A549 (cell line): ENCODE measurements around the gene APOH. TPM values are rescaled to one million over a fixed set of nuclear protein-coding genes. Genes with fewer than 3 reads are reported as not detected.

ENCODE experiments used
- ATAC-seq, 2 experiments: fragments of 200-7000 bp in 1 of 2; fragments of >200 bp in 1 of 2; cut with Nextera tagmentation in 1 of 2; cut with Tn5 transposase in 1 of 2; 3 replicates each; pipeline versions ENCODE4 v1.8.0 to v1.9.1; 2018 to 2020; ENCODE audit warnings: mild to moderate bottlenecking in 1 of 2, moderate library complexity in 1 of 2
- CTCF ChIA-PET: fragments of 300-600 bp; sonication (Branson Sonifier 250); formaldehyde crosslinking; extraction: SDS; loops from one replicate; lab custom pipeline; 2021; ENCODE audit warnings: antibody characterized with exemption, inconsistent platforms; lab: Yijun Ruan, JAX
- POLR2A ChIA-PET: fragments of 350-600 bp; formaldehyde crosslinking; extraction: SDS; loops from one replicate; lab custom pipeline; 2021; ENCODE audit warnings: antibody characterized with exemption, inconsistent platforms; lab: Yijun Ruan, JAX
- DNase-seq, 2 experiments: peaks; one replicate each; pipeline versions ENCODE4 v3.0.0 to v3.0.0-alpha.2; 2011 to 2016; ENCODE audit warnings: low read depth in 1 of 2, low spot score in 1 of 2
- FAIRE-seq: peaks from 2 replicates; lab custom pipeline; 2011; peaks lifted over from hg19 to GRCh38; lab: Jason Lieb, UNC
- H3K27ac ChIP-seq, 2 experiments: fragments of >200 bp; sonication (Bioruptor Twin); formaldehyde crosslinking; 3 replicates each; pipeline ENCODE4 v1.5.1; 2016 to 2017
- H3K4me1 ChIP-seq: fragments of >200 bp; sonication (Bioruptor Twin); formaldehyde crosslinking; 3 replicates; pipeline ENCODE4 v1.6.1; 2016
- H3K4me2 ChIP-seq: fragments of >200 bp; sonication (Bioruptor Twin); formaldehyde crosslinking; 3 replicates; pipeline ENCODE4 v1.6.1; 2016
- H3K4me3 ChIP-seq: fragments of >200 bp; sonication (Bioruptor Twin); formaldehyde crosslinking; 3 replicates; pipeline ENCODE4 v1.5.1; 2016
- H3K9me3 ChIP-seq: fragments of >200 bp; sonication (Bioruptor Twin); formaldehyde crosslinking; 3 replicates; pipeline ENCODE4 v1.6.1; 2016
- CBX8 ChIP-seq: fragments of 200-600 bp; sonication (generic); IDR thresholded peaks from 2 replicates; pipeline ENCODE4 v1.6.1; 2016
- CEBPB ChIP-seq, 2 experiments: fragments of >200 bp in 1 of 2; sonication (Bioruptor Twin) in 1 of 2; formaldehyde crosslinking in 1 of 2; IDR thresholded peaks; 2 replicates each; pipeline ENCODE4 v1.6.1; 2012 to 2016
- EHMT2 ChIP-seq: fragments of 200-600 bp; sonication (generic); IDR thresholded peaks from 2 replicates; pipeline ENCODE4 v1.6.1; 2016; ENCODE audit warnings: antibody characterized with exemption, low read depth, mild to moderate bottlenecking, moderate library complexity
- ESRRA ChIP-seq: fragments of 150-350 bp; IDR thresholded peaks from 2 replicates; pipeline ENCODE4 v1.6.1; 2014; ENCODE audit warnings: mild to moderate bottlenecking, low read length, borderline replicate concordance
- FOSL2 ChIP-seq, 2 experiments: fragments of 450-650 bp in 1 of 2; fragments of >200 bp in 1 of 2; sonication (Bioruptor Twin) in 1 of 2; formaldehyde crosslinking; IDR thresholded peaks; 2 replicates each; pipeline versions ENCODE4 v1.5.0 to v1.6.1; 2016 to 2020; ENCODE audit warnings: mild to moderate bottlenecking in 1 of 2, moderate library complexity in 1 of 2
- GATA3 ChIP-seq: IDR thresholded peaks from 2 replicates; pipeline ENCODE4 v1.6.1; 2012; ENCODE audit warnings: borderline replicate concordance
- HDAC2 ChIP-seq: fragments of 200-600 bp; sonication (generic); IDR thresholded peaks from 2 replicates; pipeline ENCODE4 v1.6.1; 2016
- HOXB13 ChIP-seq: fragments of 250-450 bp; sonication (Bioruptor Pico); IDR thresholded peaks from 2 replicates; pipeline ENCODE4 v1.5.0; 2020; ENCODE audit warnings: low read depth, mild to moderate bottlenecking, moderate library complexity
- HOXB5 ChIP-seq: fragments of 250-450 bp; sonication (Bioruptor Pico); IDR thresholded peaks from 2 replicates; pipeline ENCODE4 v1.5.0; 2020; ENCODE audit warnings: mild to moderate bottlenecking, moderate library complexity
- JUNB ChIP-seq: fragments of >200 bp; sonication (Bioruptor Twin); formaldehyde crosslinking; IDR thresholded peaks from 2 replicates; pipeline ENCODE4 v1.6.1; 2016
- KDM1A ChIP-seq: fragments of 200-600 bp; sonication (generic); IDR thresholded peaks from 2 replicates; pipeline ENCODE4 v1.6.1; 2016; ENCODE audit warnings: low read depth, mild to moderate bottlenecking
- MAZ ChIP-seq: fragments of 150-350 bp; IDR thresholded peaks from 2 replicates; pipeline ENCODE4 v1.6.1; 2014; ENCODE audit warnings: antibody characterized with exemption, low read depth, low read length, borderline replicate concordance
- NFE2L2 ChIP-seq: fragments of 150-350 bp; conservative IDR thresholded peaks from 2 replicates; pipeline ENCODE4 v1.6.1; 2014; ENCODE audit warnings: low read length
- NPAS2 ChIP-seq: fragments of 250-450 bp; sonication (Bioruptor Pico); IDR thresholded peaks from 2 replicates; pipeline ENCODE4 v1.8.0; 2022; ENCODE audit warnings: mild to moderate bottlenecking, moderate library complexity, borderline replicate concordance
- NR3C1 ChIP-seq: fragments of >200 bp; sonication (Bioruptor Twin); formaldehyde crosslinking; IDR thresholded peaks from 3 replicates; pipeline ENCODE4 v1.6.1; 2017
- POLR2A ChIP-seq: IDR thresholded peaks from 2 replicates; pipeline ENCODE4 v1.6.1; 2012; ENCODE audit warnings: mild to moderate bottlenecking, low read length
- RAD21 ChIP-seq, 2 experiments: fragments of >200 bp in 1 of 2; sonication (Bioruptor Twin) in 1 of 2; formaldehyde crosslinking in 1 of 2; IDR thresholded peaks in 1 of 2; conservative IDR thresholded peaks in 1 of 2; 2 replicates in 1 of 2; 3 replicates in 1 of 2; pipeline ENCODE4 v1.6.1; 2012 to 2018; ENCODE audit warnings: inconsistent platforms in 1 of 2
- RARB ChIP-seq: fragments of 250-450 bp; sonication (Bioruptor Pico); IDR thresholded peaks from 2 replicates; pipeline ENCODE4 v1.8.0; 2021; ENCODE audit warnings: mild to moderate bottlenecking, moderate library complexity
- RCOR1 ChIP-seq: fragments of 150-350 bp; IDR thresholded peaks from 2 replicates; pipeline ENCODE4 v1.6.1; 2014; ENCODE audit warnings: antibody characterized with exemption, low read length, low read depth
- RFX5 ChIP-seq: fragments of 450-650 bp; IDR thresholded peaks from 2 replicates; pipeline ENCODE4 v1.7.1; 2014; ENCODE audit warnings: antibody characterized with exemption, mild to moderate bottlenecking, moderate library complexity
- SREBF2 ChIP-seq: fragments of 450-650 bp; IDR thresholded peaks from 2 replicates; pipeline ENCODE4 v1.6.1; 2014; ENCODE audit warnings: mild to moderate bottlenecking, moderate library complexity
- TFCP2L1 ChIP-seq: fragments of 250-450 bp; sonication (Bioruptor Pico); IDR thresholded peaks from 2 replicates; pipeline ENCODE4 v1.5.0; 2021; ENCODE audit warnings: mild to moderate bottlenecking
- TP53 ChIP-seq: fragments of 250-450 bp; sonication (Bioruptor Pico); IDR thresholded peaks from 2 replicates; pipeline ENCODE4 v1.5.0; 2021; ENCODE audit warnings: mild to moderate bottlenecking, moderate library complexity
- ZNF302 ChIP-seq: fragments of 250-450 bp; sonication (Bioruptor Pico); IDR thresholded peaks from 2 replicates; pipeline ENCODE4 v1.9.0; 2021; ENCODE audit warnings: inconsistent platforms, mild to moderate bottlenecking, moderate library complexity
- WGBS: methylation state at CpG from one replicate; pipeline ENCODE4 v1.1.6; 2017; ENCODE audit errors: missing lambda C conversion rate; 5-methylcytosine and 5-hydroxymethylcytosine counted together
- polyA plus RNA-seq, 4 experiments: library from polyadenylated mRNA; depleted of rRNA in 3 of 4; stranded (reverse); fragments of >200 nt; fragmentation: RNase III in 1 of 4; extraction: RNeasy Plus Mini Kit Qiagen cat#74134 plus additional on column Dnase treatment in 1 of 4; gene quantifications; 2 replicates in 3 of 4; 3 replicates in 1 of 4; pipeline ENCODE4 v1.2.3, GENCODE V29; 2011 to 2017
- TF ChIP-seq, protein P1 (sequence below): IDR thresholded peaks from 2 replicates; pipeline ENCODE4 v1.6.1; 2012
- TF ChIP-seq, protein P2 (sequence below): IDR thresholded peaks from 2 replicates; pipeline ENCODE4 v1.6.1; 2012

APOH gene
- polyA plus RNA-seq, 2 of the 4 experiments (the other 2 are of a cell fraction) = 6.9 to 26.1 TPM

DNA sequence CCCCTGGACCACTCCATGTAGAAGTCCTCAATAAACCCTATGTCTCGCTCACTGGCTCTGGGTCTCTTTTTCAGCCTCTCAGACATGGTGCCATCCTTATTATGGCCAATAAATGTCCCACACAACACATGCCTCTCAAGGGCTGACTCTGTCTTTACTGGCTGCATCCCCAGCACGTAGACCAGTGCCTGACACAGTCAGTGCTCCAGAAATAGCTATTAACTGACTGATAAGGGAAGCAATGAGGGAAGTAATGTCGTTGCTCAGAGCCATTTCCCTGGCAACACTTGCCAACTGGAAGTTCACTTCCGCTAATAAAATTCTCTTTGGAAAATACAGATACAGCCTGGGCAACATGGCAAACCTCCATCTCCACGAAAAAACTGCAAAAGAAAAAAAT, 19.1 kb upstream of the APOH start (continued):
- TF ChIP-seq HOXB13 (CRISPR knock-in tag) (no peak), TP53 (CRISPR knock-in tag) (no peak), RCOR1 (no peak), ZNF302 (no peak), RAD21 (conservative IDR thresholded peaks at IDR 0.05 in 1 of 2, IDR thresholded peaks at IDR 0.05 in 1 of 2) (no peak), HDAC2 (no peak)

DNA sequence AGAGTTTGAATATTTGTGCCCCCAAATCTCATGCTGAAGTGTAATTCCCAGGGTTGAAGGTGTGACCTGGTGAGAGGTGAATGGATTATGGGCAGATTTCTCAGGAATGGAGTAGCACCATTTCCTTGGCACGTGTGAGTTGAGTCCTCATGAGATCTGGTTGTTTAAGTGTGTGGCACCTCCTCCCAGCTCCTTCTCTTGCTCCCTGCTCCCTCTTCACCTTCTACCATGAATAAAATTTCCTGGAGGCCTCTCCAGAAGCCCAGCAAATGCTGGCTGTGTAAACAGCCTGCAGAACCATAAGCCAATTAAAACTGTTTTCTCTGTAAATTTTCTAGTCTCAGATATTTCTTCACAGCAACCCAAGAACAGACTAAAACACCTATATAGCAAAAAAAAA, 12.6 kb upstream of the APOH start:
- Histone ChIP-seq H3K27ac (peak overlapping the region in 1 of 2 experiments; percentile 11; a peak in 3 of 6 replicates), H3K4me2 (no peak overlapping the region), H3K4me3 (no peak overlapping the region), H3K4me1 (peaks cover 22% of the 10 kb centered on the region), H3K9me3 (no peaks in the 10 kb centered on the region)
- TF ChIP-seq RFX5 = no peak
- TF ChIP-seq HOXB5 (CRISPR knock-in tag) = no peak
- no peak for TF ChIP-seq POLR2A
- no peak for TF ChIP-seq KDM1A
- TF ChIP-seq SREBF2 = no peak
- TF ChIP-seq NR3C1 = no peak
- no peak for TF ChIP-seq RAD21 (conservative IDR thresholded peaks at IDR 0.05 in 1 of 2, IDR thresholded peaks at IDR 0.05 in 1 of 2)
- TF ChIP-seq, protein P1, sequence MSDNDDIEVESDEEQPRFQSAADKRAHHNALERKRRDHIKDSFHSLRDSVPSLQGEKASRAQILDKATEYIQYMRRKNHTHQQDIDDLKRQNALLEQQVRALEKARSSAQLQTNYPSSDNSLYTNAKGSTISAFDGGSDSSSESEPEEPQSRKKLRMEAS = no peak
- TF ChIP-seq RARB (CRISPR knock-in tag) = no peak
- no peak for TF ChIP-seq CBX8
- CTCF ChIA-PET = interaction anchor here (0.6 to 1.3 kb wide), 3 partner anchors 8 to 51 kb away, joined by 3 to 6 read pairs (median 3); no protein-coding TSS in a partner anchor
- ATAC-seq (no peak), FAIRE-seq (no peak), DNase-seq (no peak)
- POLR2A ChIA-PET = no interaction called here
- 75% methylated on average over 1 of the region's 1 CpG for WGBS

DNA sequence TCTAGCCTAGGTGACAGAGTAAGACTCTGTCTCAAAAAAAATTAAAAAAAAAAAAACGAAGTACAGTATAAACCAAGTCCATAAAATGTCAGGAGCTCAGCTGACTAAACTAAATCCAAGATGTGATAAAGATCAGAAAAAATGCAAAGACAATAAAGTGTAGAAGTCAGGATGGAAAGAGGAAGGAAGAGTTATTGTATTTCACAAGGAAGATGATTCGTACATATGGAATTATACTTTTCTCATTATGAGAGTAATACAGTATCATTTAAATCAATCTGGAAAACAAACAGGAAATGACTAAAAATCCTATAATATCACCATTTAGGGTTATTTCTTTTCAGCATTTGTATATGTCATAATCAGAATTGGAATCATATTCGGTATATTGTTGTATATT, 11.4 kb upstream of the APOH start:
- peak in 1 of 2 experiments; percentile 31 for DNase-seq
- no peak overlapping the region for H3K4me3 ChIP-seq
- peaks cover 22% of the 10 kb centered on the region for H3K4me1 ChIP-seq
- no peak for FAIRE-seq
- peak overlapping the region; percentile 13; the same call in 1 of the 3 replicates for H3K4me2 ChIP-seq
- POLR2A ChIA-PET = no interaction called here
- ATAC-seq = no peak; a peak in 2 of 6 replicates
- no peaks in the 10 kb centered on the region for H3K9me3 ChIP-seq
- WGBS = 36% methylated on average over 3 of the region's 3 CpGs
- no peak for TF ChIP-seq MAZ
- TF ChIP-seq GATA3 = peak; percentile 47; the same call in 1 of the 2 replicates
- 0 out of 4 replicates have a peak, but pooled peaks of 1 of the 2 experiments have one; percentile 9 for TF ChIP-seq CEBPB (IDR thresholded peaks at IDR 0.05)
- TF ChIP-seq ESRRA = no peak
- TF ChIP-seq JUNB = 0 out of 2 replicates have a peak, but pooled peaks have one; percentile 41
- TF ChIP-seq EHMT2 = no peak
- TF ChIP-seq TFCP2L1 (CRISPR knock-in tag) = no peak
- TF ChIP-seq, protein P2, sequence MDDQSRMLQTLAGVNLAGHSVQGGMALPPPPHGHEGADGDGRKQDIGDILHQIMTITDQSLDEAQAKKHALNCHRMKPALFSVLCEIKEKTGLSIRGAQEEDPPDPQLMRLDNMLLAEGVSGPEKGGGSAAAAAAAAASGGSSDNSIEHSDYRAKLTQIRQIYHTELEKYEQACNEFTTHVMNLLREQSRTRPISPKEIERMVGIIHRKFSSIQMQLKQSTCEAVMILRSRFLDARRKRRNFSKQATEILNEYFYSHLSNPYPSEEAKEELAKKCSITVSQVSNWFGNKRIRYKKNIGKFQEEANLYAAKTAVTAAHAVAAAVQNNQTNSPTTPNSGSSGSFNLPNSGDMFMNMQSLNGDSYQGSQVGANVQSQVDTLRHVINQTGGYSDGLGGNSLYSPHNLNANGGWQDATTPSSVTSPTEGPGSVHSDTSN = no peak
- no peak for TF ChIP-seq NPAS2 (CRISPR knock-in tag)
- TF ChIP-seq FOSL2 (IDR thresholded peaks at IDR 0.05) = no peak
- no peak for TF ChIP-seq FOSL2 (CRISPR knock-in tag; IDR thresholded peaks at IDR 0.05)
- TF ChIP-seq RCOR1 = no peak
- no peak for TF ChIP-seq NFE2L2
- TF ChIP-seq, all 56 proteins: peak for 3
- peak overlapping the region in 1 of 2 experiments; percentile 69; a peak in 3 of 6 replicates for H3K27ac ChIP-seq
- CTCF ChIA-PET = interaction anchor here (0.6 to 1.8 kb wide), 10 partner anchors 10 to 1009 kb away, joined by 3 to 5 read pairs (median 4); no protein-coding TSS in a partner anchor
